RWPE2 (cell line): ENCODE data around the gene MOB2.

Source experiments
- ATAC-seq: fragments of 200-7000 bp; cut with Tn5 transposase; 3 replicates; pipeline ENCODE4 v1.9.1; 2021; ENCODE audit warnings: low read depth
- DNase-seq: peaks from one replicate; pipeline ENCODE4 v3.0.0-alpha.2; 2020; ENCODE audit warnings: low spot score
- H3K27ac ChIP-seq: fragments of 450-650 bp; 2 replicates; pipeline ENCODE4 v1.5.1; 2017; ENCODE audit warnings: mild to moderate bottlenecking; ENCODE audit not compliant: poor library complexity, severe bottlenecking
- H3K27me3 ChIP-seq: fragments of 250-450 bp; sonication (Bioruptor Pico); 2 replicates; pipeline ENCODE4 v1.5.1; 2021; ENCODE audit warnings: mild to moderate bottlenecking, moderate library complexity; ENCODE audit not compliant: insufficient read depth, poor library complexity, severe bottlenecking
- H3K36me3 ChIP-seq: fragments of 250-450 bp; sonication (Bioruptor Pico); 2 replicates; pipeline ENCODE4 v1.5.1; 2020; ENCODE audit warnings: low read depth, mild to moderate bottlenecking, moderate library complexity
- H3K4me1 ChIP-seq: fragments of 250-450 bp; sonication (Bioruptor Pico); 2 replicates; pipeline ENCODE4 v1.5.1; 2021; ENCODE audit warnings: mild to moderate bottlenecking, moderate library complexity; ENCODE audit not compliant: insufficient read depth, poor library complexity, severe bottlenecking
- H3K4me3 ChIP-seq: fragments of 250-450 bp; sonication (Bioruptor Pico); 2 replicates; pipeline ENCODE4 v1.5.1; 2021; ENCODE audit warnings: mild to moderate bottlenecking, moderate library complexity; ENCODE audit not compliant: severe bottlenecking
- H3K9me3 ChIP-seq: fragments of 250-450 bp; sonication (Bioruptor Pico); 2 replicates; pipeline ENCODE4 v1.5.1; 2021; ENCODE audit warnings: mild to moderate bottlenecking, moderate library complexity; ENCODE audit not compliant: severe bottlenecking
- CTCF ChIP-seq: fragments of 450-650 bp; IDR thresholded peaks from one replicate; pipeline ENCODE4 v1.5.1; 2017; ENCODE audit warnings: mild to moderate bottlenecking, moderate library complexity; ENCODE audit not compliant: poor library complexity, severe bottlenecking

The MOB2 gene

GRCh38 chr11:1523077-1523476 lies 36.5 kb upstream of the MOB2 start:
- no peak for ATAC-seq
- no peak for DNase-seq
- H3K9me3 ChIP-seq = no peaks in the 10 kb centered on the region
- no peak for TF ChIP-seq CTCF
- no peaks in the 10 kb centered on the region for H3K27me3 ChIP-seq
- H3K27ac ChIP-seq = no peak overlapping the region
- H3K4me3 ChIP-seq = no peak overlapping the region
- no peaks in the 10 kb centered on the region for H3K4me1 ChIP-seq
- H3K36me3 ChIP-seq = no peaks in the 10 kb centered on the region

- TF ChIP-seq CTCF = no peak
- no peaks in the 10 kb centered on the region for H3K9me3 ChIP-seq
- H3K27me3 ChIP-seq = no peaks in the 10 kb centered on the region
- no peak for ATAC-seq
- no peaks in the 10 kb centered on the region for H3K36me3 ChIP-seq
- no peak overlapping the region for H3K4me3 ChIP-seq
- no peak overlapping the region for H3K27ac ChIP-seq
- DNase-seq = no peak
- H3K4me1 ChIP-seq = no peaks in the 10 kb centered on the region
Observed at GRCh38 chr11:1522081-1522424, 35.5 kb upstream of the MOB2 start.

GRCh38 chr11:1521382-1522080 lies 35.0 kb upstream of the MOB2 start:
- H3K4me1 ChIP-seq = no peaks in the 10 kb centered on the region
- no peak for TF ChIP-seq CTCF
- no peaks in the 10 kb centered on the region for H3K36me3 ChIP-seq
- DNase-seq (no peak), ATAC-seq (no peak)
- H3K4me3 ChIP-seq = no peak overlapping the region
- no peak overlapping the region for H3K27ac ChIP-seq
- no peaks in the 10 kb centered on the region for H3K9me3 ChIP-seq
- no peaks in the 10 kb centered on the region for H3K27me3 ChIP-seq

- H3K27me3 ChIP-seq = no peaks in the 10 kb centered on the region
- no peak overlapping the region for H3K4me3 ChIP-seq
- no peak for DNase-seq
- ATAC-seq = no peak
- H3K27ac ChIP-seq = no peak overlapping the region
- no peaks in the 10 kb centered on the region for H3K36me3 ChIP-seq
- no peak for TF ChIP-seq CTCF
- H3K4me1 ChIP-seq = no peaks in the 10 kb centered on the region
- no peaks in the 10 kb centered on the region for H3K9me3 ChIP-seq
Observed at GRCh38 chr11:1520663-1521267, 34.2 kb upstream of the MOB2 start.

- no peak for DNase-seq
- Histone ChIP-seq H3K4me1 (no peaks in the 10 kb centered on the region), H3K27ac (no peak overlapping the region), H3K4me3 (no peak overlapping the region), H3K9me3 (no peaks in the 10 kb centered on the region), H3K27me3 (no peaks in the 10 kb centered on the region), H3K36me3 (no peaks in the 10 kb centered on the region)
- TF ChIP-seq CTCF = no peak
- ATAC-seq = no peak
Observed at GRCh38 chr11:1520209-1520662, 33.7 kb upstream of the MOB2 start.
